ENCODE results near the gene PIGS.

The PIGS gene

DNA sequence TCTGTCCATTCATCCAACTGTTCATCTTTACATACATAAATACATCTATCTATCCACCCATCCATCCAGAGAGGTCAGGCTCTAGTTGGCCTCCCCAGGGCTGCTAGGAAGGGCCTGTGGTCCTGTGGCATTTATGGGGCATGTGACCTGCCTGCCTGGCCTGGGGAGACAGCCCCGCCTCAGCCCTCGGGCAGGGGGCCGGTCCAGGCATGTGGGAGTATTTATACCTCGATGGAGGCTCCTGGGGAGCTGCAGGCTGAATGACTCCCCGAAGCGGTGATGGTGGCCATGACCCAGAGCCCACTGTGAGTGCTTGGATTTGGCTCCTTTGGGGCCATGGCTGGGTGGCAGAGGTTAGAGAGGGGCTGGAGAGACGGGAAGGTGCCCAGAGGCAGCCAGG, 57.8 kb downstream of the PIGS start:
- H3K27me3 ChIP-seq (replicated peaks; ENCODE audit: control insufficient read depth, insufficient read depth, low read length, poor library complexity, severe bottlenecking) = no peaks in the 10 kb centered on the region
- H3K36me3 ChIP-seq (ENCODE audit: control insufficient read depth, insufficient read depth, low read length) = no peaks in the 10 kb centered on the region
- H3K9me3 ChIP-seq (ENCODE audit: control insufficient read depth, low read length) = no peaks in the 10 kb centered on the region
- no peaks in the 10 kb centered on the region for H3K4me1 ChIP-seq (ENCODE audit: control insufficient read depth, insufficient read depth, low read length, poor library complexity, severe bottlenecking)
- H3K27ac ChIP-seq (ENCODE audit: insufficient read depth, low read length, poor library complexity, severe bottlenecking) = no peak overlapping the region
- no peak overlapping the region for H3K4me3 ChIP-seq (ENCODE audit: insufficient read depth, low read depth, low read length, poor library complexity, severe bottlenecking)
- DNase-seq = no peak

DNA sequence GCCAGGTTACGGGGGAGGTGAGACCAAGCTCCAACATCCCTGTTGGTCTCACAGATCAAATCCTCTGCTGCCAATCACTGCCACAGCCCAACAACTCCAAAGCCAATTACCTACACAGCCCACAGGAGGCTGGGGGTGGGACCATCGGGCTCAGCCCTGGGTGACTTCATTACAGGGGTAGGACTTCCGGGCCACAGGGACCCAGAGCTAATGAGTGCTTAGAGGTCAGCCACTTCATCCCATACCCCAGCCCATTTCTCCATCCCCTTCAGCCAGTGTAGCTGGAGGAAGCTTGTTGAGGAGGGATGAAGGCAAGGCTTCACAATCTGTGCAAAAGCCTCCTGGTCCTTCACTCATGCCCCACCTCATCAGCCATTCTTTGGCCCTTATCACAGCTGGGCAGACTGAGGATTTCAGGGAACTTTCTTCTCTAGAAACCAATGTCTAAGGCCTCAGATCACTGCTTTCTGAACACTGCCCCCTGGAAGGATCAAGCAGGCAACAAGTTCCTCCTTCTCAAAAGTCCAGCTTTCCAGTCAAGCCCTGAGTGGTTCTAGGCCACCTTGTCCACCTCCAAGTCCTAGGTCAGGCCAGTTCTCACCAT, 59.4 kb downstream of the PIGS start:
- Histone ChIP-seq H3K27ac (ENCODE audit: insufficient read depth, low read length, poor library complexity, severe bottlenecking) (no peak overlapping the region), H3K9me3 (ENCODE audit: control insufficient read depth, low read length) (no peaks in the 10 kb centered on the region), H3K4me3 (ENCODE audit: insufficient read depth, low read depth, low read length, poor library complexity, severe bottlenecking) (no peak overlapping the region), H3K4me1 (ENCODE audit: control insufficient read depth, insufficient read depth, low read length, poor library complexity, severe bottlenecking) (no peaks in the 10 kb centered on the region), H3K36me3 (ENCODE audit: control insufficient read depth, insufficient read depth, low read length) (no peaks in the 10 kb centered on the region), H3K27me3 (replicated peaks; ENCODE audit: control insufficient read depth, insufficient read depth, low read length, poor library complexity, severe bottlenecking) (no peaks in the 10 kb centered on the region)
- no peak for DNase-seq

DNA sequence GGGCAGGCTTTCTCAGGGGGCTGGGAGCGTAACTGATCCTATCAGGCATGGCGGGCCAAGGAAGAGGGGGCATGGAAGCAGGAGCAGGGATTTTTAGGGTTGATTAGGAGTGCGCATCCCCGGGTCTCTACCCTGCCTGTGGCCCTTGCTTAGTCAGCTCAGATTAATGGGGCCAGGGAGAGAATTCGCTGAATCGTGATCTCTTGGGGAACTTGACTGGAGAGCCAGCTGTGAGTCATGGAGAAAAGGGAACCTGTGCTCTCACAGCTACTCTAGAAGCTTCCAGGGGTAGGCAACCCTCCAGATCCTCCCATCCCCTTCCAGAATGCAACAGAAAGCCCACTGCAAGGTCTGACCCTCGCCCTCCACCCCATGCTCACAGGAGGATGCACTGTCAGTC, 61.5 kb downstream of the PIGS start:
- Histone ChIP-seq H3K4me1 (ENCODE audit: control insufficient read depth, insufficient read depth, low read length, poor library complexity, severe bottlenecking) (no peaks in the 10 kb centered on the region), H3K36me3 (ENCODE audit: control insufficient read depth, insufficient read depth, low read length) (no peaks in the 10 kb centered on the region), H3K9me3 (ENCODE audit: control insufficient read depth, low read length) (no peaks in the 10 kb centered on the region), H3K4me3 (ENCODE audit: insufficient read depth, low read depth, low read length, poor library complexity, severe bottlenecking) (no peak overlapping the region), H3K27me3 (replicated peaks; ENCODE audit: control insufficient read depth, insufficient read depth, low read length, poor library complexity, severe bottlenecking) (no peaks in the 10 kb centered on the region), H3K27ac (ENCODE audit: insufficient read depth, low read length, poor library complexity, severe bottlenecking) (no peak overlapping the region)
- DNase-seq = no peak

GRCh38 chr17:28508211-28508724, 63.1 kb downstream of the PIGS start:
- H3K36me3 ChIP-seq (ENCODE audit: control insufficient read depth, insufficient read depth, low read length) = no peaks in the 10 kb centered on the region
- no peak overlapping the region for H3K27ac ChIP-seq (ENCODE audit: insufficient read depth, low read length, poor library complexity, severe bottlenecking)
- no peaks in the 10 kb centered on the region for H3K4me1 ChIP-seq (ENCODE audit: control insufficient read depth, insufficient read depth, low read length, poor library complexity, severe bottlenecking)
- H3K27me3 ChIP-seq (replicated peaks; ENCODE audit: control insufficient read depth, insufficient read depth, low read length, poor library complexity, severe bottlenecking) = no peaks in the 10 kb centered on the region
- H3K4me3 ChIP-seq (ENCODE audit: insufficient read depth, low read depth, low read length, poor library complexity, severe bottlenecking) = no peak overlapping the region
- no peak for DNase-seq
- H3K9me3 ChIP-seq (ENCODE audit: control insufficient read depth, low read length) = no peaks in the 10 kb centered on the region

DNA sequence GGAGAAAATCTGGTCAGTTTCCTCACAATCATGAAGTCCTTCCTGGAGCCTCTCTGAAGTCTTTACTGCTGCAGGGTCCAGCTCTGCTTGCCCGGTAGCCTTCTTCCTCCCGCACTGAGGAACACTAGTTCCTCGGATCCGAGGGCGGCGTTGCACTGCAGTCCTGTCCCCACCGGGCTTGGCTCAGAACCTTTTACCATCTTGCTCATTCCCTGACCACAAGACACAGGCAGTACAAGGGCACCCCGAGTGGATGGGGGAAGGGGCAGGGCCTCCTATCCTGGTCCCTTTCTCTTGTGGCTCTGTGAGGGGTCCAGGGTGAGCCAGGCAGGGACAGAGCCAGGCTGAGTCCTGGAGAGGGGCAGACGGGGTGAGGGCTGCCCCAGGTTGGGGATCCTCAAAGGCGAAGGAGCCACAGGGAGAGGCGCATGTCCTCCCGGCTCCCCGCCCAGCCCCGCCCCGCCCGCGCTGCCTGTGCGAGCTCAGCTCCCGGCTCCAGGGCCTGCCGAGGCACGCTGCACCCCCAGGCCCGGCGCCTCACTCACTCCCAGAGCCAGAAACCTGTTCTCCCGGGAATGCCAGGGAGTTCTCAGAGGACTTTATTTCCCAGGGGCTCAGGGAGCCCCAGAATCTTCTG, 63.6 kb downstream of the PIGS start:
- H3K4me1 ChIP-seq (ENCODE audit: control insufficient read depth, insufficient read depth, low read length, poor library complexity, severe bottlenecking) = no peaks in the 10 kb centered on the region
- no peak overlapping the region for H3K4me3 ChIP-seq (ENCODE audit: insufficient read depth, low read depth, low read length, poor library complexity, severe bottlenecking)
- no peak for DNase-seq
- H3K36me3 ChIP-seq (ENCODE audit: control insufficient read depth, insufficient read depth, low read length) = no peaks in the 10 kb centered on the region
- no peaks in the 10 kb centered on the region for H3K27me3 ChIP-seq (replicated peaks; ENCODE audit: control insufficient read depth, insufficient read depth, low read length, poor library complexity, severe bottlenecking)
- H3K9me3 ChIP-seq (ENCODE audit: control insufficient read depth, low read length) = no peaks in the 10 kb centered on the region
- H3K27ac ChIP-seq (ENCODE audit: insufficient read depth, low read length, poor library complexity, severe bottlenecking) = no peak overlapping the region

DNA sequence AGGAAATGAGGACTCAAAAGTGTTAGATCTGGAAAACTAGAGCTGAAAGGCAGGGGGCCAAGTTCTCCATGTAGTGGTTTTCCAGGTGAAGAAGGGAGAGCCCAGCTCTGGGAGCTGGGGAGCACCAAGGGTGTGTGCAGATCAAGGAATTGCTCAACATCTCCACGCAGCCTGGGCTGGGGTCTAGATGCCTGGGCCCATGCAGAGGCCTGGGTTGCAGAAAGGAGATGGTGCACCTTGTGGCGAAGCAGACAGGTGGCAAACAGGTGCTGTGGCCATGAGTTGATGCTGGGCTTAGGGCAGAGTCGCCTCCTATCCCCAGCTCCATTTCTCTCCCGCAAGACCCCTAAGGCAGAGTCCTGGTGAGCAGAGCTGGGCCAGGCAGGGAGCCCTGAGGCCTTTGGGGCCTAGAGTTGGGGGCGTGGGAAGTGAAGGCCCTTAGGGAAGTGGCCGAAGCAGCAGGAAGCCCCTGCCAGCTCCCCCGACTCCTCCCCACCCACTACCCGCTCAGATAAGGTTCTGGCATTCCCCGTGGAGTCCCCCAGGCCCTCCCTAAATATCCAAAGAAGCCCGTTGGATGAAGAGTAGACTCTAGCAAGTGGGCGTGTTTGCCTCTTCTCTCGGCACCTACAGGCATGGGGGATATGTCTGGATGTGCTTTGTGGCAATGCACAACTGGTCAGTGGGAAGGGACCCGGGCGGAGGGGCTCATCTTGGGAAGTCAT, 64.4 kb downstream of the PIGS start:
- DNase-seq = no peak
- Histone ChIP-seq H3K4me3 (ENCODE audit: insufficient read depth, low read depth, low read length, poor library complexity, severe bottlenecking) (no peak overlapping the region), H3K4me1 (ENCODE audit: control insufficient read depth, insufficient read depth, low read length, poor library complexity, severe bottlenecking) (no peaks in the 10 kb centered on the region), H3K27me3 (replicated peaks; ENCODE audit: control insufficient read depth, insufficient read depth, low read length, poor library complexity, severe bottlenecking) (no peaks in the 10 kb centered on the region), H3K9me3 (ENCODE audit: control insufficient read depth, low read length) (no peaks in the 10 kb centered on the region), H3K27ac (ENCODE audit: insufficient read depth, low read length, poor library complexity, severe bottlenecking) (no peak overlapping the region), H3K36me3 (ENCODE audit: control insufficient read depth, insufficient read depth, low read length) (no peaks in the 10 kb centered on the region)

DNA sequence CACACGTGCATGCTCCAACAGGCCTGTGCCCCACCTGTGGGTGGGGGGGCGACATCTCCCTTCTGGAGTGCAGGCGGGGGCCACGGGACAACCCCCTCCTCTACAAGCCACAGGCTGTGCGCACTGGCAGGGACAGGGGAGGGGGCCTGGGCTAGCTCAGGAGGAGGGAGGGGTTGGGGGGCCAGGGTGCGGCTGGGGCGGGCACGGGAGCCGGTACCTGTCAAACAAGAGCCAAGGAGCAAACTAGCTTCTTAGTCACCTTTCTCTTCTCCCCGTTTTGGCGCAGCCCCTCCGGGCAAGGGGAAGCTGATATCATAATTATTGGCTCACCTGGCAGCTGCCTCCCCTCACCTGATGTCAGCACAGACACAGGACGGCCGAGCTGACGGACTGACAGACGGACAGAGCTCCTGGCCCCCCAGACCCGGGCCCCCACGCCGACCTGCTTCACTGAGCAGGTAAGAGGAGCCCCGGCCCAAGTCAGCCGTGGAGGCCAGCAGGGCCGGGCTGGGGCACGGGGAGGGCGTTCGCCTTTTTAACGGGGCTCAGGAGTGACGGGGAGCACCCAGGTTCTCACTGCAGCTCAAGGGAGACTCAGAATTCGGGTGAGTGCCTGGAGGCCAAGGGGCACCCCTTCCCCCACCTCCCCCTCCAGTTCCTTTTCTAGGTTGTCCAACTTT, 65.2 kb downstream of the PIGS start, which contains the start of gene FOXN1:
FOXN1 (plus strand) TSS at position 363 of the 680 bp plus-strand sequence. CDS start 17,622 bp downstream, outside the sequence.
- no peaks in the 10 kb centered on the region for H3K9me3 ChIP-seq (ENCODE audit: control insufficient read depth, low read length)
- H3K27me3 ChIP-seq (replicated peaks; ENCODE audit: control insufficient read depth, insufficient read depth, low read length, poor library complexity, severe bottlenecking) = no peaks in the 10 kb centered on the region
- H3K36me3 ChIP-seq (ENCODE audit: control insufficient read depth, insufficient read depth, low read length) = no peaks in the 10 kb centered on the region
- no peak within 1 kb of the TSS for H3K4me3 ChIP-seq (ENCODE audit: insufficient read depth, low read depth, low read length, poor library complexity, severe bottlenecking)
- H3K4me1 ChIP-seq (ENCODE audit: control insufficient read depth, insufficient read depth, low read length, poor library complexity, severe bottlenecking) = no peaks in the 10 kb centered on the region
- H3K27ac ChIP-seq (ENCODE audit: insufficient read depth, low read length, poor library complexity, severe bottlenecking) = no peak within 1 kb of the TSS
- no peak for DNase-seq

- no peaks in the 10 kb centered on the region for H3K27me3 ChIP-seq (replicated peaks; ENCODE audit: control insufficient read depth, insufficient read depth, low read length, poor library complexity, severe bottlenecking)
Observed at GRCh38 chr17:28503420-28503819, 67.9 kb downstream of the PIGS start.

More at GRCh38 chr17:28503420-28503819, 67.9 kb downstream of the PIGS start:
- Histone ChIP-seq H3K4me3 (ENCODE audit: insufficient read depth, low read depth, low read length, poor library complexity, severe bottlenecking) (no peak overlapping the region), H3K27ac (ENCODE audit: insufficient read depth, low read length, poor library complexity, severe bottlenecking) (no peak overlapping the region), H3K36me3 (ENCODE audit: control insufficient read depth, insufficient read depth, low read length) (no peaks in the 10 kb centered on the region), H3K4me1 (ENCODE audit: control insufficient read depth, insufficient read depth, low read length, poor library complexity, severe bottlenecking) (no peaks in the 10 kb centered on the region), H3K9me3 (ENCODE audit: control insufficient read depth, low read length) (no peaks in the 10 kb centered on the region)
- DNase-seq = no peak

Data from effector memory CD4-positive, alpha-beta T cell (primary cell).